NCI-H2107 treated with DMSO at 0.1 percent for 48 hours (cell line): Measurements from ENCODE around the gene GPR78.

ENCODE experiments used
- DNase-seq: peaks from one replicate; lab custom pipeline; 2025; ENCODE audit not compliant: unreplicated experiment; lab: John Stamatoyannopoulos, UW

Gene GPR78, protein sequence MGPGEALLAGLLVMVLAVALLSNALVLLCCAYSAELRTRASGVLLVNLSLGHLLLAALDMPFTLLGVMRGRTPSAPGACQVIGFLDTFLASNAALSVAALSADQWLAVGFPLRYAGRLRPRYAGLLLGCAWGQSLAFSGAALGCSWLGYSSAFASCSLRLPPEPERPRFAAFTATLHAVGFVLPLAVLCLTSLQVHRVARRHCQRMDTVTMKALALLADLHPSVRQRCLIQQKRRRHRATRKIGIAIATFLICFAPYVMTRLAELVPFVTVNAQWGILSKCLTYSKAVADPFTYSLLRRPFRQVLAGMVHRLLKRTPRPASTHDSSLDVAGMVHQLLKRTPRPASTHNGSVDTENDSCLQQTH

DNA sequence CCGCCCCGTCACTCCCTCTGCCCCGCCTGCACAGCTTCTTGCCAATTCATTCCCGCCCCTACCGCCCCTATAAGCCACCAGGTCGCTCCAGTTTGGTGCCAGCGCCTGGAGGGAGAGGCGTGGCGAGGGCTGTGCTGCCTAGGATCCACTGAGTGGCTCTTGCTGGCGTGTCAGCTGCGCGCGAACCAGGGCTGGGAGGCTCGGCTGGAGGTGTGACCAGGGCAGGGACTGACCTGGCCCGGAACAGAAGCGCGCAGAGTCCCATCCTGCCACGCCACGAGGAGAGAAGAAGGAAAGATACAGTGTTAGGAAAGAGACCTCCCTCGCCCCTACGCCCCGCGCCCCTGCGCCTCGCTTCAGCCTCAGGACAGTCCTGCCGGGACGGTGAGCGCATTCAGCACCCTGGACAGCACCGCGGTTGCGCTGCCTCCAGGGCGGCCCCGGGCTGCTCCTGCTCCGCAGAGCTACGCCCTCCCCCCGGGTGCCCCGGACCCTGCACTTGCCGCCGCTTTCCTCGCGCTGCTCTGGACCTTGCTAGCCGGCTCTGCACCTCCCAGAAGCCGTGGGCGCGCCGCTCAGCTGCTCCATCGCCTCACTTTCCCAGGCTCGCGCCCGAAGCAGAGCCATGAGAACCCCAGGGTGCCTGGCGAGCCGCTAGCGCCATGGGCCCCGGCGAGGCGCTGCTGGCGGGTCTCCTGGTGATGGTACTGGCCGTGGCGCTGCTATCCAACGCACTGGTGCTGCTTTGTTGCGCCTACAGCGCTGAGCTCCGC, at the start of gene GPR78:
Gene GPR78 (plus strand): TSS at position 72 of the 773 bp plus-strand sequence. CDS start 591 bp downstream, at position 663.
- no peak for DNase-seq

DNA sequence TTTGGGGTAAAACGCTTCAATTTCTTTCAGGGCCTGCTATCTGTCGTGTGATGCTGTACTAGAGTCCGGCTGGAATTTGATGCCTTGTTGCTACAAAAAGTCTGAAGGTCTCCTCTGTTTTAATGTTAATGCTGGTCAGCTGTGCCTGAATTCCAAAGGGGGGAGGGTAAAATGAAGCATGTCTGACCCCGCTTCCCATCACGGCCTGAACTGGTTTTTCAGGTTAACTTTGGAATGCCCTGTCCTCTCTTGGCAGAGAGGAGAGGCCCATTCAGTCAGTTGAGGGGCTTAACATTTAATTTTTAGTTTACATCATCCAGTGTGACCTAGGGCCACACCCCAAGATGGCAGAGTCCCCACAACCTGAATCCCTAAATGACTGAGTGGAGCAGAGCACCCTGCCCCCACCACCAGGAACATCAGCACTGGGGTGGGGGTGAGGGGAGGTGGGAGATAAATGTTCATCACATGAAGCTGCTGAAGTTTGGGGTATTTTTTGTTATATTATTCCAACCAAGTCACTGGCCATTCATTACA, 47.9 kb upstream of the GPR78 start:
- no peak for DNase-seq

DNA sequence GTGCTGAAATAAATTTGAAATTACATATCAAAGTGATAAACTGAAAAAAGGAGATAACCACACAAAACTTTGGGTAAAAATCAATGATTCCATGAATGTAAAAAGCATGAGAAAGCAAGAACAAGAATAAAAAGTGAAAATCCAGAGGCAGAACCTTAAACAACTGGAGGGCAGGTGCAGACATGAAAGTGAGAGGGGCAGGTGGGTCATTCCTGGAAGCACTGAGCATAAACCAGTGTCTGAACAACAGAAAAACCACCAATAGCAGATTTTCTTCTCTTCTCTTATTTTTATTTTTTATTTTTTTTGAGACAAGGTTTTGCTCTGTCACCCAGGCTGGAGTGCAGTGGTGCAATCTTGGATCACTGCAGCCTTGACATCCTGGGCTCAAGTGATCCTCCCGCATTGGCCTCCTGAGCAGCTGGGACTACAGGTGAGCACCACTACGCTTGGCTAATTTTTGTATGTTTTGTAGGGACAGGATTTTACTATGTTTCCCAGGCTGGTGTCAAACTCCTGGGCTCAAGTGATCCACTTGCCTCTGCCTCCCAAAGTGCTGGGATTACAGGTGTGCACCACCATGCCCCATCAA, 46.8 kb upstream of the GPR78 start:
- DNase-seq: no peak

DNA sequence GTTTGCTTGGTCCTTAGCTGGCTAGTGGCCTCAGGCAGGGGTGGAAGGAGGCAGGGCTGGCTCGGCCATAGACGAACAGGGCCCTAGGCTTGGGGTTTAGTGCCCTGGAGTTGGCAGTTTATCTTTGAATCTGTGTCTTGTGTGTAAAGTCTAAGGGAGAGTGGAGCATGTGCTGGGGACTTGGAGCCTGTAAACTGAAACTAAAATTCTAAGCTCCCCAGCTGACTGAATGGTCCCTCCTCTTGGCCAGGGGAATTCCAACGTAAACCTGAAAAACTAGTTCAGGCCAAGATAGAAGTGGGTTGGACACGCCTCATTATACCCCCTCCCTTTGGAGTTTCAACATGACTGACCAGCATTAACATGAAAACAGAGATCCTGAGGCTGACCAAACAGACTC, 46.1 kb upstream of the GPR78 start:
- DNase-seq: no peak

DNA sequence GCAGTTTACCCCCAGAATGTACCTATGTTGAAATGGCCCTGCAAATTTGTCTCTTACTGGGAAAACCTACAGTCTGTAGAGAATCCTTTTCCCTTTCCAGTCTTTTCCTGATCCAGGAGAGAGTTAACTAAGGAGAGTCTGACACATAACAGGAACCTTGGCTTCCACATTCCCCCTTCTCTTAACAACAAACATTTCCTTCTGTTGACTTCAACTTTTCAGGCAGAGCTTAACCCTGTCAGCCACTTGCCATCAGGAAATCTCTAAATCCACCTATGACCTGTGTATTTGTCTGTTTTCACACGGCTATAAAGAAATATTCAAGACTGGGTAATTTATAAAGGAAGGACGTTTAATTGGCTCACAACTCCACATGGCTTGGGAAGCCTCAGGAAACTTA, 45.6 kb upstream of the GPR78 start:
- no peak for DNase-seq

DNA sequence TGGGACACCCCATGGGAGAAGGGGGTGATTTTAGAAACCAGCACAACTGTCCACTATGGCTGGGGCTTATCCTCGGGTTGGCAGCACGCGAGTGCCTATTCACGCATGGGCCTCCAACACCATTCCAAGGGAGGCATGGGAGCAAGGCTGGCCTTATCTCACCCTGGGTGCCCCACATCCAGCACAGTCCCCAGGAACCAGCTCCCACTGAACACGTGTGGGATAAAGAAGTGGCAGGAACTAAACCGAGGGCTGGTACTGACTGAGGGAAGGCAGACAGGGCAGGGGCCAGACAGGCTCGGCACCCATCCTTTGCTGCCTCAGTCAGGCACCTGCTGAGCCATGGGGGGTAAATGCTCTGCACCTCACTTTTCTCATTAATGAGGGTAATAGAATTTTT, 43.7 kb upstream of the GPR78 start:
- no peak for DNase-seq

DNA sequence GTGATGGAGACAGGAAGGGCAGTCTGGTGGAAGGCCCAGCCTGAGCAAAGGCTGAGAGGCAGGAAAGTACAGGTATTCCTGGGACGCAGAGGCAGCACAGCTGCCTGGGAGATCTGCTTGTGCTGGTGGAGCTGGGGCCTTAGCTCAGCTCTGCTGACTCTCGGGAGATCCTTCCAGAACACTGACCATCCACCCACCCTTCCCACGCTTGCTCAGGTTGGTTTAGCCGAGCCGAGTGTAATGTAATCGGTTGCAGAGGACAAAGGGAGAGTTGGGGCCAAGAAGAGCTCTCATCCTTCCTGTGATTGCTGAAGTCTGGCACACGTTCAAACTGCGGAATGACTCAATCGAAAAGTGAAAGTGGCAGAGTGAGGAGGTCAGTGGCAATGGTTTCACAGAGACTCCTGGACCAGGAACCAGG, 43.1 kb upstream of the GPR78 start:
- DNase-seq: no peak

DNA sequence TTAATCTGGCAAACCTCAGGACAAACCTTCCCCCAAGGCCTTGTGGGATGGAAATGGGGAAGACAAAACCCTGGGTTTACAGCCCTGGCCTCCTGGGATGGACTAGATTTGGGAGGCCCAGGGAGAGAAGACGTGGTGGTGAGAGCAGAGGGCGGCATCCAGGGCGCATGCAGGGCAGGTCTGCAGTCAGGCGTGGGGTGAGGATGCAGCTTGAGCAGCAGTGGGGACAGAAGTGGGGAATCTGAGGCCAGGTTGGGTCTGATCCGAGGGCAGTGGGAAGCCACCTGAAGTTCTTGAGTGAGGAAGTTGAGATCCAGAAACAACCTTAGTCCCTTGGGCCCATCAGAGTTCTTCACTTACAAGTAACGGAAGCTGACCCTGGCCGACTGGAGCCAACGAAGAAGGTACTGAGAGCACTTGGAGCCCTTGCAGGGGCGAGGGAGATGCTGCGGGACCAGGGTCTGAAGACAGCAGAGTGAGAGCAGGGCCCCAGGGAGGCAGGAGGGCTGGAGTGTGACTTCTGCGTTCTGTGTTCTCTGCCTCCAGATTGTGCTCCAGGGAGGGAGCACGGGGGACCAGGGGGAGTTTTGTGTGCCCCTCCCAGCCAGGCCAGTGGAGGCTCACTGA, 42.0 kb upstream of the GPR78 start:
- DNase-seq: no peak

DNA sequence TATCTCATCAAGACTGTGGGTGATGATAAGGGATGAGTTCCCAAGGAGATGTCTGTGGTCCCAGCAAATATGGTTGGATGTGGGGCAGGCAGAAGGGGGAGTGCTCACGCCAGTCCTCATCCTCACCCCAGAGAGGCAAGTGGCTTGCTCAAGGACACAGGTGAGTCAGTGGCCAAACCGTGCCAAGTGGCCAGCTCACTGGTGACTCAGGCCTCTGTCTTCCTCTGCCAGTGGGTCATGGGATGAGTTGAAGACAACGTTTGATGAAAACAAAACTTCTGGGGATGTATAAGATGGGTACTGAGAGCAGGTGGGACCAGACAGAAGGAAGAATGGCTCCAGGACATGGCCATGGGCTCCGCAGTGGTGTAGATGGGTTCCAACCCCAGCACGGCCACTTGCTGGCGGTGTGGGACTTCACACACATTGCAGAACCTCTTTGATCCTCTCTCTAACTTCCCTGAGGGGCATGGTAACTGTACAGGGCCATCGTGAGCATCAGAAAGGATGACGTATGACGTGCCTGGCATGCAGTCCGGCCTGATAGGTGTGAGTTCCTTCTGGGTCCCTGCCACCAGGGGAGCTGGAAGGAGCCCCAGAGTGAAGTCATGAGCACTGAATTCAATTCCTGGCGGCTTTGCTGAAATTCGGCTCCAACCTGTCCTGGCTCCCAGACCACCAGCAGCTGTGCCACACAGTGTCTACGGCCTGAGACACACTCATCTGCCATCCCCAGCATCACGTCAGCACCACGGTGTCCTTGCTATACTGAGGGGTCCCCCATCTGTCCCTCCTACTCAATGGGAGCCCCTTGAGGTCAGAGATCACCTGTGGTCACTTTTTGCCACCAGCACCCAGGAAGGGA, 41.3 kb upstream of the GPR78 start:
- DNase-seq: no peak

DNA sequence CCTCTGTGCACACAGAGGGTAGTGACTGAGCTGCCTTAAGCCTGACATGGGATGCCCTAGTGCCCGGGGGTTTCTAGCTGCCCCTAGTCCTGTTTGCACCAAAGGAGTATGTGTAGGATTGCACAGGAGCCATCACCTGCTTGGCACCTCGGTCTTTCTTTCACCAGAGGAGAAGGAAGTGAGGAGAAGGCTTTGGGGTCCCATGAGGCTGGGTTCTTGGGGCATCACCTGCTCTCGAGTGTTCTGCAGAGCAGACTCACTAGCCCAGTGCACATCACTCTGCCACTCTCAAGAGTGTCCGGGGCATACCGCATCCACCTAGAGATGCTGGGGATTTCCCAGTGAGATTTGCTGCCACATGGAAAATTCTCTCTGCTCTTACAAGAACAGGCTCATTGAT, 40.5 kb upstream of the GPR78 start:
- no peak for DNase-seq

DNA sequence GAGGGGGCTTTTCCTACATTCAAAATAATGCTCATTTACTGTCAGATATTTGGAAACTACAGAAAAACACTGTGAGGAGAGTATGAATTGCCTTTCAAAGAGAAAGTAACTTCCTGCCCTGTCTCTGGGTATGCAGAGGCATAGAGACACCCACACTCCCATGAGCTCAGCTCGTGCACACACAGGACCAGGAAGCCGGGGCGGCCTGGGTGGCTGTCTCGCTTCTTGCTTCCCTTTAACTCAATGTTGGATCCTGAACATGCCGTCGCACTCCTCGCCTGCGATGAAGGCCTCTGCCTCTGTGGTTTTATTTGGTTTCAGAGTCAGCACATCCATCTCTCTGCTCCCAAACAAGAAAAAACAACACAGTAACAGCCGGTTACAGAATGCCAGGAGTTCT, 40.1 kb upstream of the GPR78 start:
- DNase-seq: no peak

DNA sequence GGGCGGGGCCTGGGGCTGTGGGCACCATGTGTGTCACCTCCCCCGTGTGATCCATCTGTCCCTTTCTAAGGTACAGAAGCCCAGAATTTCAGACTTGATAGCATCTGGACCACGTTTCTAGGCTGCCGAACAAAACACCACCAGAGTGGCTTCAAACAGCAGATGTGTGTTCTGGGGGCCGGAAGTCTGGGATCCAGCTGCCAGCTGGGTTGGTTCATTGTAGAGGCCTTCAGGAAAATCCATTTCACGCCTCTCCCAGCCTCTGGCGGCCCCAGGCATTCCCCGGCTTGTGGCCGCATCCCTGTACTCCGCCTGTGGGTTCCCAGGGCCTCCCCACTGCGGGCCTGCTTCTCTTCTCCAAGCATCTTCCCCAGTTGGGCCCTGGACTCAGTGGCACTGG, 39.6 kb upstream of the GPR78 start:
- no peak for DNase-seq

DNA sequence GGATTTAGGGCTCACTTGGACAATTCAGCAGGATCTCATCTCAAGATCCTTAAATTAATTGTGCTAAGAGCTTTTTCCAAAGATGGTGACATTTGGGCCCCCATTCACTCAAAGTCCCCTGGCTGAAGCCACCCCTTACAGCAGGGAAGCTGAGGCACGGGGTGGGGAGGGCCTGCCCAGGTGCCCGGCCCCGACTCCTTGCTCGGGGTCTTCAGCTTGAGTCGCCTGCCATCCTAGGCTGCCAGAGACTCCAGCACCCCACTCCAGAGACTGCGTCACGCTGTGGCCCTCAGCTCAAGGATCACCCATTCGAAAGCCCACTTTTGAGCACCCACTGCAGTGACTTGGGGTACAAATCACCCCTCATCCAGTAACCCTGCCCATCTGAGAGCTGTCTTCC, 39.2 kb upstream of the GPR78 start:
- DNase-seq: no peak

DNA sequence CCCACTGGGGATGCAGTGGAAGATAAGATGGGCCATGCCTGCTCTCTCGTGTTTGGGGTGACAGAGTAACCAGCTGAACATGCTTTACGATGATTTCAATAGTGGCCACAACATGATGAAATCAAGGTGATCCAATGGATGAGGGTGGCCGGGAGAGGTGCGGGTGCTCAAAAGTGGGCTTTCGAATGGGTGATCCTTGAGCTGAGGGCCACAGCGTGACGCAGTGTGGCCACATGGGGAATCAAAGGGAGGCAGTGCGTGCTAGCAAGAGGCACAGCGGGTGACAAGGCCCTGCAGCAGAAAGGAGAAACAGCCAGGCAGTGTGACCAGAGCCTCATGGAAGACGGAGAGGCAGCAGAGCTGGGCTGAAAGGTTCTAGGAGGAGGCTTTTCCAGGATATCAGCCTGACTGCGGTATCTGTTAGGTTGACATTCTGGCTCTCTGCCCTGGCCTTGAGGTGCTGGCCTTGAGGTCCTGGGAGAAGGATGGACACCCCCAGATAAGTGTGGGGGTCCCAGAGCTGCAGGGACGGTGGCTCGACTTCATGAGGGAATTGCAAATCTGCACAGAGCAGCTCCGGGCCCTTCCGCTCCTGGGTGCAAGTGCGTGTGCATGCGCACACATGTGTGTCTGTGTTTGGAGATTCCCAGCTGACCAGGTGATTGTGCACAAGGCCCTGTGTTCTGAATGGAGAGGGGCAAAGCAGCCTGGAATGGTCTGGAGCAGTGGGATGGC, 38.0 kb upstream of the GPR78 start:
- no peak for DNase-seq

DNA sequence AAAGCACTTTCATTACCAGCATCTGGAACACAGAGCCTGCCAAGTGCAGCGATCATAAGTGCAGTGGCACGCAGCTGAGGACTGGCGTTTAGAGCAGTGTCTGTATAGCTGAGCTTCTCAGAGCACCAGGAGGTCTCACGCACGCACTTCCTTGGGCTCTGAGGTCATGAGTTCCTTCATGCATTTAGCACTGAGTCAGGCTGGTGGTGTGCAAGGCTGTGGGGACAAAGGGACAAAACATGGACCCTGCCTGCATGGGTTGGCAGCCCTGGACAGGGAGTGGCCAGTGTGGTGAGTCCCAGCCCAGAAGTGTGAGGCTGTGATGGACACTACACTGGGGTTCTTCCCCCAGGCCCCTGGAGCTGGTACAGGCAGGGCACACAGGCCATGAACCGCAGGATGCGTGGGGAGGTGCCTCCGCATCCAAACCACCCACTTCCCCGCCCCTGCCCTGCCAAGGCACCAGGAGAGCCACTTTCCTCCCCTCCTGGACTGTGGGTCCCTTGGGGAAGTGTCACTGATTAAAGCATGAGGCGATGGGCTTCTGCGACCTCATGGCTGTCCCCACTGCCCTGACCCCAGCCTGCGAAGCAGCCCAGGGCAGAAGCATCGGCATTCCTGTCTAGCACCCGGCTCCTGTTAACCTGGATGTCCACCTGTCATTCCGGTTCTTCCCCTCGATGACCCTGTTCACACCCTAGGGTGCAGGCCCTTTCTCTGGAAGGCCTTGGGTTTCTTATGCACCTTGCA, 37.2 kb upstream of the GPR78 start:
- DNase-seq: no peak

DNA sequence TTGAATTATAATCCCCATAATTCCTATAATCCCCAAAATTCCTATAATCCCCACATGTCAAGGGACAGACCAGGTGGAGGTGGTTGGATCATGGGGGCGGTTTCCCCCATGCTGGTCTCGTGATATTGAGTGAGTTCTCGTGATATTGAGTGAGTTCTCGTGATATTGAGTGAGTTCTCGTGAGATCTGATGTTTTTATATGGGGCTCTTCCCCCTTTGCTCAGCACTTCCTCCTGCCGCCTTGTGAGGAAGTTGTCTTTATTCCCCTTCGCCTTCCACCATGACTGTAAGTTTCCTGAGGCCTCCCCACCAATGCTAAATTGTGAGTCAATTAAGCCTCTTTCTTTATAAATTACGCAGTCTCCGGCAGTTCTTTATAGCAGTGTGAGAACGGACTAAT, 36.6 kb upstream of the GPR78 start:
- no peak for DNase-seq

DNA sequence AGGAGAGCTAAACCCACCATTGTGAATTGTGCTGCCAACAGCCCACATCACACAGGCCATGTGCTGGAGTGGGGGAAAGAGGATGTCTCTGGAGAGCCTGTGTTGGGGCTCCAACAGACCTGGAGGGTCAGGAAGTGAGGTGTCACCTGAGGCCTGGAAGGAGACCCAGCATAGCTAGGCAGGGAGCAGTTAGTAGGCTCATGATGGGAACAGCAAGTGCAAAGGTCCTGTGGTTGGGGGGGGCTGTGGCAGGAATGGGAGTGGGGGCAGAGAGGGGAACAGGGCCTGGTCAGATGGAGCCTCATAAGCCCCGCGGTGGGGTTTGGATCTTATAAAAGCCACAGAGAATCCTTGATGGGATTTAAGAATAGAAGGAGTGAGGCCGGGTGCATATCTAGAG, 35.9 kb upstream of the GPR78 start:
- DNase-seq: no peak

DNA sequence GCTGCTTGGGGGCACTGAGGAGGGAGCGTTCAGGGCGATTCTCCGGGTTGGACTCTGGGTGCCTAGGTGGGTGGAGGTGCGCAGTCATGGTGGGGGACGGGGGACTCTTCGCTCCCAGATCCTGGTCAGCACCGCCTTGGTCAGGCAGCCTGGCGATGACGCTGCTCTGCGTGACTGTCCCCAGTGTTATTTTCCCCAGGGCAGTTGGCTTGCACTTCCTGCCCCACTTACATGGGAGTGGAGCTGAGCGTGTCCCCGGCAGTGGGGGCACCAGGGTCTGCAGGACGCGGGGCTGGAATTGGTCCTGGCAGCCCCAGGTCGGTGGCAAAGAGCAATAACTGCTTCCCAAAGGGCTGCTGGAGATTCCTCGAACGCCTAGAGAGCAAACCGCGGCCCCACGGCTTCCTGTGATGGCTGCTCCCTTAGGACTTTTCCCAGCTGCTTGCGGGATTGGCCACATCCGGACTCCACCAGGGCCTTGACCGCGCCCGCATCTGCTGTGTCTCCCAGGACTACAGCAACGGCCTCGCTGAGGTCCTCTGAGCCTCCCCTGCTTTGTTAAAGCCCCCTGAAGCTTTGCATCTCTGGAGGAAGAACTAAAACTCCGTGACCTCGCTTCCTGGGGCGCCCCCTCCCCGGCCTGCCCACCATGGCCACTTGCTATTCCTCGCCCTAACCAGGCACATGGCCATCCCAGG, 35.3 kb upstream of the GPR78 start:
- no peak for DNase-seq

DNA sequence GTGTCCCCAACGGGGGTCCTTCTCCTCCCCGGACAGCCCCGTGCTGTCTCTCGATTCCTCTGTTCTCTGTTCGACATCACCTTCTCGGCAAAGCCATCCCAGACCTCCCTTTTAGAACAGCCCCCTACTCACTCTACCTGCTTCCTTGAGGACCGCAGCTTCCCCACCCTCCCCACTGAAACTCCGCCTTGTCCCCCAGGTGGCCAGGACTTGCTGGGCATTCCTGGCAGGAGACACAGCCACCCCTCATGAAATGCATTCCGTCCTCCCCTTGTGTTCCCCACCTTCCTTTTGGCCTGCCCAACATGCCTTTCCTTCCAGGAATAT, 34.8 kb upstream of the GPR78 start:
- no peak for DNase-seq
